ENCODE results near the gene ASIC4. TPM values are rescaled to one million over a fixed set of nuclear protein-coding genes. Genes with fewer than 3 reads are reported as not detected.

Gene ASIC4
- total and polyA plus RNA-seq, 2 donors from 2014 or later, result not detected

DNA sequence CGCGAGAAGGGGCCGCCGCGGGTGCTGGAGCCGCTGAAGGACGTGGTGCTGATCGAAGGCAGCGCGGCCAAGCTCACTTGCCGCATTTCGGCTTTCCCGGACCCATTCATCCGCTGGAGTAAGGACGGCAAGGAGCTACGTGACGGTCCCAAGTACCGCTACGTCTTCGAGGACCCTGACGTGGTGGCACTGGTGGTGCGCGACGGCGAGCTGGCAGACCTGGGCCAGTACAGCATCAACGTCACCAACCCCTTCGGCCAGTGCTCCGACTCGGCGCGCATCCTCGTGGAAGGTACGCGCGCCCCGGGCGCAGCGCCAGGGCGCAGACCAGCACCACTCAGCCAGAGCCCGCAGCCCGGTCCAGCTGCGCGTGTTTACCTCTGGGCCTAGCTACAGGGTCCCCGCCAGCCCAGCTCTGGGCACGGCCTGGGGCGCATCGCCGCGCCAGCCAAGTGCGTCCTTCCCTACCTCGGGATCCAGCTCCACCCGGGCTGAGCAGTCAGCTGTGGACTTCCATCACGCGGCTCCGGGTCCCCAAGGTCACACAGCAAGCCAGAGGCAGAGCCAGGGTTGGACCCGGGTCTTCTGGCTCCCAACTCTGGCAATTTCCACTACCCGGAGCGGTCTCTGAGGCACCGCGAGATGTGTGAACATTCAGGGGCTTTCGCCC lies 17.3 kb upstream of the ASIC4 start:
- DNase-seq (peak in 2 of 5 donors; percentile 32 to 65), FAIRE-seq (no peak)
- peaks cover 0 to 17% (median 4%) of the 10 kb centered on the region in 3 donors for H3K4me1 ChIP-seq (ENCODE audit: control insufficient read depth in 2 of 3, insufficient read depth in 2 of 3, low read depth in 1 of 3, low read length in 3 of 3)
- intact Hi-C loops (cut with DNase I), result no loop called here
- H3K9ac ChIP-seq (ENCODE audit: low read length in 3 of 3), result peak overlapping the region in 1 of 3 donors; percentile 99
- TF ChIP-seq, protein P1, sequence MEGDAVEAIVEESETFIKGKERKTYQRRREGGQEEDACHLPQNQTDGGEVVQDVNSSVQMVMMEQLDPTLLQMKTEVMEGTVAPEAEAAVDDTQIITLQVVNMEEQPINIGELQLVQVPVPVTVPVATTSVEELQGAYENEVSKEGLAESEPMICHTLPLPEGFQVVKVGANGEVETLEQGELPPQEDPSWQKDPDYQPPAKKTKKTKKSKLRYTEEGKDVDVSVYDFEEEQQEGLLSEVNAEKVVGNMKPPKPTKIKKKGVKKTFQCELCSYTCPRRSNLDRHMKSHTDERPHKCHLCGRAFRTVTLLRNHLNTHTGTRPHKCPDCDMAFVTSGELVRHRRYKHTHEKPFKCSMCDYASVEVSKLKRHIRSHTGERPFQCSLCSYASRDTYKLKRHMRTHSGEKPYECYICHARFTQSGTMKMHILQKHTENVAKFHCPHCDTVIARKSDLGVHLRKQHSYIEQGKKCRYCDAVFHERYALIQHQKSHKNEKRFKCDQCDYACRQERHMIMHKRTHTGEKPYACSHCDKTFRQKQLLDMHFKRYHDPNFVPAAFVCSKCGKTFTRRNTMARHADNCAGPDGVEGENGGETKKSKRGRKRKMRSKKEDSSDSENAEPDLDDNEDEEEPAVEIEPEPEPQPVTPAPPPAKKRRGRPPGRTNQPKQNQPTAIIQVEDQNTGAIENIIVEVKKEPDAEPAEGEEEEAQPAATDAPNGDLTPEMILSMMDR (IDR thresholded peaks at IDR 0.05; ENCODE audit: borderline replicate concordance, extremely low read depth, insufficient read depth), result no peak
- H3K9me3 ChIP-seq (ENCODE audit: control insufficient read depth in 2 of 3, insufficient read depth in 1 of 3, low read length in 3 of 3), result no peaks in the 10 kb centered on the region
- H3K36me3 ChIP-seq (ENCODE audit: control insufficient read depth in 2 of 3, insufficient read depth in 3 of 3, low read length in 3 of 3), result no peaks in the 10 kb centered on the region
- H3K27ac ChIP-seq (ENCODE audit: low read depth in 2 of 2, low read length in 2 of 2), result no peak overlapping the region
- H3K4me3 ChIP-seq (ENCODE audit: low read length in 3 of 3), result peak overlapping the region in 1 of 3 donors; percentile 98
- peaks cover 12% of the 10 kb centered on the region for H3K27me3 ChIP-seq (ENCODE audit: control insufficient read depth, insufficient read depth, low read length)

DNA sequence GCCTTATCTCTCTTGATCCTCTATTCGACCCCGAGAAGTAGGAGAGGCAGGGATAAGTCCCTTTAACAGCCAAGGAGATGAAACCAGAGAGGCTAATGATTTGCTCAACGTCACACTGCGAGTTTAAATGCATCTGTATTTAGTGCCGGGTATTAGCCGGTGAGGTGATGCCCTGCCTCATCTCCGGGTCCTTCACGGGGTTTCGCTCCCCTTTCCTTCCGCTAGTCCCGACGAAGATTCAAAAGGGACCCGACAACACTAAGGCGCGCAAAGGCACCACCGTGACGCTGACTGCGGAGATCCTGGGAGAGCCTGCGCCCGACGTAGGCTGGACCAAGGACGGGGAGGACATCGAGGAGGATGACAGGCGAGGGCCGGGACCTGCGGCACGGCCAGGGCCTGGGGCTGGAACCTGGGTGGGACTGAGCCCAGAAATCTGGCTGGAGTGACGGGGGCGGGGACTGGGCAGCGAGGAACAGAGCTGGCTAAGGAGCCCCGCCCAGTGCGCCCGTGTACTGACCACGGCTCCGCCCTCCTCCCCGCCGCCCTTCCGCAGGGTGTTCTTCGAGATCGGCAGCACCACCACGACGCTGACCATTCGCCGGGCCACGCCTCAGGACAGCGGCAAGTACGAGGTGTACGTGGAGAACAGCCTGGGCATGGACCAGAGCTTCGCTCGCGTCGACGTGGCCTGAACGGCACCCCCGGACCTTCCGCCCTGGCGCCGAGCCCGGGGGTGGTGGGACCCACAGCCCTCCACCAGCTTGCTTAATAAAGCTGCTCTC lies 16.6 kb upstream of the ASIC4 start:
- FAIRE-seq (no peak), DNase-seq (peak in 4 of 5 donors; percentile 54 to 96 (median 78))
- no peaks in the 10 kb centered on the region for H3K9me3 ChIP-seq (ENCODE audit: control insufficient read depth in 2 of 3, insufficient read depth in 1 of 3, low read length in 3 of 3)
- peak overlapping the region; percentile 91 to 94 for H3K27ac ChIP-seq (ENCODE audit: low read depth in 2 of 2, low read length in 2 of 2)
- intact Hi-C loops (cut with DNase I), result no loop called here
- H3K27me3 ChIP-seq (ENCODE audit: control insufficient read depth, insufficient read depth, low read length), result peaks cover 12% of the 10 kb centered on the region
- H3K4me3 ChIP-seq (ENCODE audit: low read length in 3 of 3), result peak overlapping the region; percentile 56 to 98 (median 66)
- peaks cover 0 to 17% (median 4%) of the 10 kb centered on the region in 3 donors for H3K4me1 ChIP-seq (ENCODE audit: control insufficient read depth in 2 of 3, insufficient read depth in 2 of 3, low read depth in 1 of 3, low read length in 3 of 3)
- no peaks in the 10 kb centered on the region for H3K36me3 ChIP-seq (ENCODE audit: control insufficient read depth in 2 of 3, insufficient read depth in 3 of 3, low read length in 3 of 3)
- H3K9ac ChIP-seq (ENCODE audit: low read length in 3 of 3), result peak overlapping the region in 2 of 3 donors; percentile 71 to 99
- TF ChIP-seq, protein P1 (IDR thresholded peaks at IDR 0.05; ENCODE audit: borderline replicate concordance, extremely low read depth, insufficient read depth), result no peak

DNA sequence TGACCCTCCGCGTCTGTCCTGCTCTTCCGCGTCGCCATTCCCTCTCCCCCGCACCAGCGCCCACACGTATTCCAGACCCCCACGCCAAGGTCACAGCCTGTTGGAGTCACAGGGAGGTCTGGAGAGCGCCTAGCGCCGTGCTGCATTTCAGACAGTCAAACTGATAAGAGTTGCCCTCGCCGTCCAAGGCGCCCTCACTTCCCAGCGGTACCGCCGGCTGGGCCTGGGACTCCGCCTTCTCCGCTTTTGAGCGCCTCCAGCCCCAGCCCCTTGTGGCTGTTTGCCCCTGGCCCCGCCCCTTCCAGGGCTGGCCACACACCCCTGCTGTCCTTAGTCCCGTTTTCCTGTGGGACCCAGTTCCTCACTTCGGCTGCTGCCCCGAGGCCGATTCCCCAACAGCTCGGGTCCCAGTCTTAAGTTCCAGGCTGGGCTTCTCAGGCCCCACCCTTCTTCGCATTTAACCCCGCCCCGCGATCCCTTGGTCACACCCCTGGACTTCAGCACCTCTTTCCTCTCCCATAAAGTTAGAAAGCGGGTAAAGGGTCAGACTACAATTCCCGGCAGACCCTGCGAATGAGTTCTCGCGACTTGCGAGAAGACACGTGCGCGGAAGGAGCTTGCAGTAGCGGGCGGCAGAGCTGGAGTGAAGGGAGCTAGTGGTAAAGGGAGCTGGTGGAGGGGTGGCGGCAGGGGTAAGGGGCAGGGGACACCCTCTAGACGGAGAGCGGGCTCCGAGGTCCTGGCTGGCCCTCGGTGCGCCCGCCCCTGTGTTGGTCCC lies 15.8 kb upstream of the ASIC4 start, which contains the start of gene GMPPA:
Gene GMPPA, plus strand, starts transcription at position 612 of the 778 bp plus-strand sequence. CDS start 1,085 bp downstream, outside the sequence.
- H3K9ac ChIP-seq (ENCODE audit: low read length in 3 of 3), result peak within 1 kb of the TSS; percentile 71 to 99 (median 71)
- H3K27me3 ChIP-seq (ENCODE audit: control insufficient read depth, insufficient read depth, low read length), result peaks cover 12% of the 10 kb centered on the region
- peak within 1 kb of the TSS; percentile 91 to 94 for H3K27ac ChIP-seq (ENCODE audit: low read depth in 2 of 2, low read length in 2 of 2)
- peaks cover 0 to 17% (median 4%) of the 10 kb centered on the region in 3 donors for H3K4me1 ChIP-seq (ENCODE audit: control insufficient read depth in 2 of 3, insufficient read depth in 2 of 3, low read depth in 1 of 3, low read length in 3 of 3)
- FAIRE-seq (peak; percentile 91), DNase-seq (peak; percentile 98 to 99 (median 98))
- H3K36me3 ChIP-seq (ENCODE audit: control insufficient read depth in 2 of 3, insufficient read depth in 3 of 3, low read length in 3 of 3), result no peaks in the 10 kb centered on the region
- H3K9me3 ChIP-seq (ENCODE audit: control insufficient read depth in 2 of 3, insufficient read depth in 1 of 3, low read length in 3 of 3), result no peaks in the 10 kb centered on the region
- intact Hi-C loops (cut with DNase I), result no loop called here
- TF ChIP-seq, protein P1 (IDR thresholded peaks at IDR 0.05; ENCODE audit: borderline replicate concordance, extremely low read depth, insufficient read depth), result no peak
- peak within 1 kb of the TSS; percentile 66 to 98 (median 69) for H3K4me3 ChIP-seq (ENCODE audit: low read length in 3 of 3)
